ENCODE measurements around the gene TCEANC2.
"Not testable (repeated sequence)": the region's sequence is repeated elsewhere in the genome, so short reads cannot be mapped to it uniquely, and the experiment has no call there.

Gene TCEANC2

DNA sequence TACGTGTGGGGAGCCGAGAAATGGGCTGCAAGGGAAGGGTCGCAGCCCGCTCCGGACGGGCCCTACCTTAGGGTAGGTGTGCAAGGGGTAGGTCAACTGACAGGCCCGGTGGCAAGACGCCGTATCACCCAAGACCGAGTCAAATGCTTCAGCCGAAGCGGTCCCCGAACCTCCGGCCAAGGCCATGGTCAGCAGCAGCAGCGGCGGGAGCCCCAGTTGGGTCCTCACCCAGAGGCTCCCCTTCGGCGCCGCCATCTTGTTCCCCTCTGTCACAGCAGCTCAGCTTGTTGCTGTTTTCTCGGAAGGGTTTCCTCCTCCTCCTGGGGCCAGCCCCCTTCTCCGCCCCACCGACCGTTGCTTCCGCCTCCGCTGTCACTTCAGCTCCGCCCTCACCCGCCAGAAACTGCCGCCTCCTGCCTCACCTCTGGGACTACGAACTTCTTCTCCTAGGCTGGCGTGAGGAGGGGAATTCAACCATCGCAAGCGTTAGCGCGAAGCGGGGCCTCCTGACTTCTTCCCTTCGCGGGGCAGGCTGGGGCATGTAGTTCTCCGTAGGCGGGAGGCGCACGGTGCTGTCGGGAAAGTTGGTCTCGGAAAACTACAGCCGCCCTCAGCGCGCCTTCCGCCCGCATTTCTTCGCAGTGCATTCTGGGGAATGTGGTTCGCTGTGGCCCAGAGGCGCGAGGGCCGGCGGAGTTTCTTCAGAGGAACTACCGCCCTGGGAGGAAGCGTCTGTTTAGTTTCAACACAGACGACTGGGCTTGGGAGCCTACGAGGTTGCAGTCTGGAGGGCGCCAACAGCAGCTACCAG, at the start of gene TCEANC2, which contains the start of gene TMEM59:
TCEANC2 (plus strand) TSS at position 675 of the 811 bp plus-strand sequence. CDS start 815 bp downstream, outside the sequence.
TMEM59 (minus strand) TSS at position 271 of the 811 bp plus-strand sequence; CDS start at position 255, 16 bp downstream.
- DNase-seq: peak; percentile 99

DNA sequence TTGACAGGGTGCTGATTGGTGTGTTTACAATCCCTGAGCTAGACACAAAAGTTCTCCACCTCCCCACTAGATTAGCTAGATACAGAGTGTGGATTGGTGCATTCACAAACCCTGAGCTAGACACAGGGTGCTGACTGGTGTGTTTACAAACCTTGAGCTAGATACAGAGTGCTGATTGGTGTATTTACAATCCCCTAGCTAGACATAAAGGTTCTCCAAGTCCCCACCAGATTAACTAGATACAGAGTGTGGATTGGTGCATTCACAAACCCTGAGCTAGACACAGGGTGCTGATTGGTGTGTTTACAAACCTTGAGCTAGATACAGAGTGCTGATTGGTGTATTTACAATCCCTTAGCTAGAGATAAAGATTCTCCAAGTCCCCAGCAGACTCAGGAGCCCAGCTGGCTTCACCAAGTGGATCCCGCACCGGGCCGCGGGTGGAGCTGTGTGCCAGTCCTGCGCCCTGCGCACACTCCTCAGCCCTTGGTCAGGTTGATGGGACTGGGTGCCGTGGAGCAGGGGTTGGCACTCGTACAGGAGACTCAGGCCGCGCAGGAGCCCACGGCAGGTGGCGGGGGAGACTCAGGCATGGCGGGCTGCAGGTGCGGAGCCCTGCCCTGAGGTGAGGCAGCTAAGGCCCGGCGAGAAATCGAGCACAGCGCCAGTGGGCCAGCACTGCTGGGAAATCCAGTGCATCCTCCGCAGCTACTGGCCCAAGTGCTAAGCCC, 49.5 kb upstream of the TCEANC2 start:
- DNase-seq: not testable (repeated sequence)

DNA sequence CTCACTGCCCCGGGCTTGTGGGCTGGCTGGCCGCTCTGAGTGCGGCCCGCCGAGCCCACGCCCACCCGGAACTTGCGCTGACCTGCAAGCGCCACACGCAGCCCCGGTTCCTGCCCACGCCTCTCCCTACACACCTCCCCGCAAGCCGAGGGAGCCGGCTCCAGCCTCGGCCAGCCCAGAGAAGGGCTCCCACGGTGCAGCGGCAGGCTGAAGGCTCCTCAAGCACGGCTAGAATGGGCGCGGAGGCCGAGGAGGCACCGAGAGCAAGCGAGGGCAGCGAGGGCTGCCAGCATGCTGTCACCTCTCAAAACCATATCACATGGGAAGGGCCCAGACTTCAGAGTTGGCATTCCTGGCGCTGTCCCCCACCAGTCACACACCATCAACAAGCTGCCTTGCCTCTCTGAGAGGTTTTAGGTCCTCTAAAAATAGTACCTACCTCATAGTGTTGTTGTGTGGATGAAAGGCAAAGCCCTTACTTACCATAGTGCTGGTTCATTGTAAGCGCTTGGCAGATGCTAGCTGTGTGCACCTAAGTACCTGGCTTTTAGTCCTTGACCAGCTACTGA, 48.8 kb upstream of the TCEANC2 start:
- no peak for DNase-seq

DNA sequence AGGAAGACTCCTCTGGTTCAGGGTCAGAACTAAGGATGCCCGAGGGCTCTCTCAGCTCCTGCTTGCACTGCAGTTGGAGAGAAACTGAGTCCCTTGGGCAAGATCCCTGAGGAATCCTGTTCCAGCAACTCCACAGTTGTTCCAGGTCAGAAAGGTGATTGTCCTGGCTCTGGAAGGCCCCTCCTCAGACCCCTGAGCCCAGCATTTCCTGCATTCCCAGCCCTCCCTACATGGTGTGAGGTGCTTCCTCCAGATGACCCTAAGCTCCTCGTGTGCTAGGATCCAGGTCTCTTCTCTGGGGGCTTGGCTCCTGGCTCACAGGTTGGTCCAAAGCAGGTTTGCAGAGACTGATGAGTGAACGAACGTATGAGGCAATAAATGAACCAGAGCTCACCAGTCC, 46.9 kb upstream of the TCEANC2 start:
- no peak for DNase-seq

DNA sequence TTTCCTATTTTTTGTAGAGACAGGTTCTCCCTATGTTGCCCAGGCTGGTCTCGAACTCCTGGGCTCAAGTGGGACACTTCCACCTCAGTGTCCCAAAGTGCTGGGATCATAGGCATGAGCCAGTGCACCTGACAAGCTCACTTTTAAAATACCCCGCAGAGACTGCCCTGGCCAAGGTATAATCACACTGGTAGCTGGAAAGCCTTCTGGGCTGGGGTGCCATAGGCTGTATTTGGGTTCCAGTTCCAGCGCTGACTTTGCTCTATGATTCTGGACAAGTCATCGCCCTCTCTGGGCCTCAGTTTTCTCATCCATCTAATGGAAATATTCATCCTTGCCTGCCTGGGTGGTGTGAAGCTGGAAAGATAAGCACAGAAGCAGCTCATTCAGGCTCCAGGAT, 45.8 kb upstream of the TCEANC2 start:
- no peak for DNase-seq

DNA sequence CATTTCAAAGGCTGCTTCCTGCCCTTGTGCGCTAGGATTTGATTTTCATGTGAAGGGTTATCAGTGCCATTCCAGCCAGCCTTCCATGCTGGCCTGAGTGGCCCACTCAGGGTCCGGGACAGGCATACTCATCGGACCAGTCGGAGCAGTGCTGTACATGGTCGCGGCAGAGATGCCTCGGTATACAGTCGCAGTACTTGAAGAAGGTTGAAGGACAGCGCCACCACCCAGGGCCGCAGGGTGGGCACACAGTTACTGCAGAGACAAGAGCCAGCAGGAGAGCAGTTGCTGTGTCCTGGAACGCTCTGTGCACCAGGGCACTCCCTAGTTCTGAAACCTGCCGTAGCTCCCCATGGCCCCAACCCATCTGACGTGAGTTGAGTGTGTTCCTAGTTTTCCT, 44.5 kb upstream of the TCEANC2 start:
- no peak for DNase-seq

DNA sequence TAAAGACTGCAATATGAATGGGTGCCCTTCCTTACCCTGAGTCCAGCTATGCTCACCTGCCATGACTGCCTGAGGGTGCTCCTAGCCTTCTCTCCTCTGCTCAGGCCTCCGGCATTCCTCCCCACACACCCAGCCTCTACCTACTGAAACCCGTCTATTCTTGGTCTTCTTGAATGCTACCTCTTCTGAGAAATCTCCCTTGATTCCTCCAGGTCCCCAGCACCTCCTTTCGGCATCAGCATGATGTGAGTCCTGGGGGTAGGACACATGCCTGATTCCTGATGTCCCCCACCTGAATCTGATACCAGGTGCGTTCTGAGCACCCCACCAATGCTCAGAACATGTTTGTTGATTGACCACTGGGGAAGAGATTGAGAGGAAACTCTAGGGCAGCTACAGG, 44.0 kb upstream of the TCEANC2 start:
- no peak for DNase-seq

DNA sequence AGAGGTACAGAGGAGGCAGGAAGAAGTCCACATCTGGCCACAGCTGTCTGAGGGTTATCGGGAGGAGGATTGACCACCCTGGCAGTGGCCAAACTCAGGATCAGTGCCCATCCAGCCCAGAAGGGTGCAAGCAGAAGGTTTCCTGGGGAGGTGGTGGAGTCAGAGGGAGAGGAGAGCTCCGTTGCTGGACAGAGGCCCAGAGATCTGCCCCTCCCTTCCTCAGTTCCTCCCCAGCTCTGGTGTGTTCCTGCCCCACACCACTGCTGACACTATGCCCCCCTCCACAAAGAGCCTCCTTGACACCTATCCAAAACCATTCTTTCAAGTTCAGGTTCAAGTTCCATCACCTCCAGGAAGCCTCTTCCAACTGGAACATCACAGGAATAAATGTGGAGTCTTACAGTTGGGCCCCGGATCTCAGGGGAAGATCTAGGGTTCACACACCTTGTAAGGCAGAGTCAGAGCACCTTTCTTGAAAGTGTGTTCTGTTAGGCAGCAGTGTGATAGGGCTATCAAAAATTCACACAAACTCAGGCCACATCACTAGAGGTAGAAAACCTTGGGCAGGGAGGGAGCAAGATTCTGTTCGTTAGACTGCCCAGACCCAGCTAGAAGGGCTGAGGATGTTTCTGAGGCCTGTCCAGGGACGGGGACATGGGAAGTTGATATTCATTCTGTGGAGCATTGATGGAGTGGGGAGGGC, 42.8 kb upstream of the TCEANC2 start:
- no peak for DNase-seq

DNA sequence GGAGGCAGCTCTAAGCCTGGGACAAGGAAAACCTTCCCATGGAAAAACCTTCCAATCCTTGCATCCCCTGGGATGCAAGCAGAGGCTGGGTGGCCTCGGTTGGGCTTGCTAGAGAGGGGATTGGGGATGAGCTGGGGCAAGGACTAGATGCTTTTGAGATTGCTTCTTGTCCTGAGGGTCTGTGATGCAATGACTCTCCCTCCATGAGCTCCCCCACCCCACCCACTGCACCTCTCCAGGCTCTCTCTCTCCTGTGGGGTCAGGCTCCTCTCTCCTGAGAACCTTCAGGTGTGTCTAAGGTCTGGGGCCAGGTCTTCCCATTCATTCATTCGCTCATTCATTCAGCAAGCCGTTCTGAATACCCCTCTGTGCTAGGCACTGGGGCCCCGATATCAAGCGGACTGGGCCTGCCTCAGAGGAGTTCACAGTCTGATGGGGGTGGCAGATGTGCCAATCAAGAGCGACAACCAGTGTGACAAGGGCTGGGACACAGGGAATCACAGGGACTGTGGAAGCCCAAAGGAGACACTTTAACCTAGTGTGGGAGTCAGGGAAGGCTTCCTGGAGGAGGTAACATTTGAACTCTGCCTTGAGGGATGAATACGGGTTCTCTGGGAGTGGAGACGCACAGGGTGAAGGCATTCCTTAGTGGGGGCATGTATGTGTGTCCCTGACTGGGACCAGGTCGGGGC, 41.9 kb upstream of the TCEANC2 start:
- no peak for DNase-seq

DNA sequence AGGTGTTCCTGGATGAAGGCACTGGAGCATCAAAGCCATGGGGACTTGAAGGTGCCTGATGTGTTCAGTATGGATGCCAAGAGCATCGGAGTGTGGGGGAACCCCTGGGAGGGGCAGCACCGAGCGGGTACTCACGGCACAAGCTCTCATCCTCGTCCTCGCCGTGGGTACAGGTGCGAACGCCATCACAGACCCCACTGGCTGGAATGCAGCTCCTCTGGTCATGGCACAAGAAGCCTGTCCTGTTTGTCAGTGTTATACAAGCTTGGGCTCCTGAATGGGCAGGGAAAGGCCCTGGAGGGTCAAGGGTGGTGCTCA, 41.4 kb upstream of the TCEANC2 start:
- DNase-seq: no peak

DNA sequence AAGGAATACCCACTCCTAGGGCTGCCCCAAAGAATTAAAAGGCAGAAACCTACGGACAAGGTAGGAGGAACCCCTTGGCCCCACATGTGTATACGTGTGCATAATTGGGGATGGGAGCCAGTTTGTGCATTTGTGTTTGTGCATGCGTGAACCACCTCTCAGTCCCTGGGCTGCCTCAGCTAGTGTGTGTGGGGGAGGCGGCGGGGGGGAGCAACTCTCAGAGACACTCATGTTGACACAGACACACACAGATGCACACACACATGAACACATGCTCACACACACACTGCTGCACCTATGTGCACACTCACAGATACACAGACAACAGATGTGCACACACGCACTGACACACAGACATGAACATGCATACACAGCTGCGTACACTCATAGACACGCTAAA, 40.5 kb upstream of the TCEANC2 start:
- DNase-seq: no peak

DNA sequence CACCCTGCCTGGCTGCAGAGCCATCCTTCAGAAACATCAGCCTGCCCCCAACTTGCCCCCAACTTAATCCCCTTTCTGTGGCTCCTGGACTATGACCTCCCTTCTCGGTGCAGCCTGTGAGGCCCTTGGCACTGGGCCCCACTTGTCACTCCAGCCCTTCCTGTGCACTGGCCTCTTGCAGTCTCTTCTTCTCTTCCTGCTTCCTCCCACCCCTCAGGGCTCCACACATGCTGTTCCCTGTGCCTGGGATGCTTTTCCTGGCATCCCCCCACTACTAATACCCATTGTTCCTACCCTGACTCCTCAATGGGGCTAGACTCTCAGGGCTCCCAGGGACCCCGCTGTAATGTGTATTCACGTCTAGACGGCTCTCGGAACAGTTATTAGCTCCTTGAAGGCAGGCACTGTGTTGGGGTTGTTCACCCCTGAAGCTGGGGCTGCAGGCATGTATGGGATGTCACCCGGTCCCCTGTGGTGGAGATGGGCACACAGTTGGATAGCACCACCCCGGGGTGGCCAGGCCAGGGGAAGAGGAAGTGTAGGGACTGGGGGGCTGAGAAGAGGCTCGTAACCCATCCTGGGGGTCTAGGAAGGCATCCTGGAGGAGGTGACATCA, 39.9 kb upstream of the TCEANC2 start:
- DNase-seq: no peak

DNA sequence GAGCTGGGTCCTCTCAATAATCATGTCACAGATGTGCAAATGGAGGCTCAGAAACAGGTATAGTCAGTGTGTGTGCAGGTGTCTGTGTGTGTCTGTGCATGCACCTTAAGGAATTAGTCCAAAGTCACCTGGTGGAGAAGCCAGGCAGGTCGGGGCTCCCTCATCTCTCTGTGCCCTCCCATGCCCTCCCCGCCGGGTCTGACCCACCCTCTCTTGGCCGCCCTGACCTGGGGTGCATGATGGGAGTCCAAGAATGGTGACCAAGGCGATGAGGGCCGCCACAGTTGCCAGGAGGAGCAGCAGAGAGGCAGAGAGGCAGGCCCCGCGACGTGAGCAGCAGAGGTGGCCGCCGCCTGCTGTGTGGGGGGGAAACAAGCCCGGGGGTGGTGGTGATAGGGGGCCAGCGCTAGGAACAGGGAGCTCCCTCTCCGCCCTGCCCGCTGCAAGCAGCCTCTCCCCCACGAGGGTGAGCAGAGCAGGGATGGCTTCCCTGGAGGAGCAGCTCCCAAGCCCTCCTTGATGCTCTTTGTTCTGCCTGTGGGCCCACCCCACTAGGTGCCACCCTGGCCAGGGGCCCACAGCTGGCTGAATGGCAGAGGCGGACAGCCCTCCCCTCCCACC, 39.3 kb upstream of the TCEANC2 start:
- DNase-seq: no peak

DNA sequence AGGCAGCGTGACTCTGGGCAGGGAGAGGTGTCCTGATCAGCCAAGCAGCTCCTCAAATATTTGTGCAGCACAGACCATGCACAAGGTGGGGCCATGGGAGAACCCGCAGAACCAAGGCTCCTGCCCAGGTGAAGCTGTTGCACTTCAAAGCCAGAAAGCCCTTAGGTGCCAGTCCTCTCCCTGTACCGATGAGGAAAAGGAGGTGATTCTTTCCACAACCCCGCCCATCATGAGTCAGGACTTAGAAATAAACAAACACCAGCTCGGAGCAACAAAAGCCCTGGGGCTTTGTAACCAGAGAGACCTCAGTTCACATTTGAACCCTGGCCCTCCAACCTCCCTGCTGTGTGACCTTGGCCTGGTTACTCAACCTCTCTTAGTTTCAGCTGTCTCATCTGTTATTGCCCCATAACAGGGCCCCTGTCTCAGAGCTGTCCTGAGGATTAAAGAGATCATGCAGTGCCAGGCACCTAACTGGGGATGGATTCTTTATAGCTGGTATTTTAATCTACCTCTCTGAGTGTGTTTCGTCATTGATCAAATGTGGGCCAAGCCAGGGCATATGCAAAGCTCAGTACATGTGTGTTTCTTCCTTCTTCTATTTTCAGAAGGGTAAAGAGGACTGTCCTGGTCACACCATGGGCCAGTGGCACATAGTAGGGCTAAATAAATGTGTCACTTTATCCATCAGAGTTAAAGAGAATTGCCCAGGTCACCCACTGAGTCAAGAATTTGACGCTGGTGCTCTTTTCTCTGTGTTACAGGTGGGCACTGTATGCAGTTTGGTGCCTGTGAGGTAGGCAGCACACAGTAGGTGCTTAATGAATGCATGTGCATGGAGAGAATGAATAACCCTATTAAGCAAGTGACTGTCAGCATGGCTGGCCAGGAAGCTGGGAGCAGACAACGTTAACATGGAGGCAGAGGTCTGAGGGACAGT, 36.8 kb upstream of the TCEANC2 start:
- DNase-seq: no peak

DNA sequence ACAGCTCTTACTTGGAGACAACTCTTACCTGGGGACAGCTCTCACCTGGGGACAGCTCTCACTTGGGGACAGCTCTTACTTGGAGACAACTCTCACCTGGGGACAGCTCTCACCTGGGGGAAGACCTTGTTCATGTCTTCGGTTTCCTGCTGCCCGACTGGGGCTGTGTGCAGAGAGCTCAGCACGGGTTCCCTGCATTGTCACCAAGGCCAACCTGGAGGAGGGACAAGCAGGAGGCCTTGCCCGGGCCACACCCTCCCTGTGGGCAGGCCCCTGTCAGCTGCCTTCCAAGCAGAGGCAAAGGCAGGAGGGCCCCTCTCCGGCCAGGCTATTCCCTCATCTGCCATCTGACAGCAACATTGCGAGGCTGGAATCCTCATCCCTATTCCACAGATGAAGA, 35.4 kb upstream of the TCEANC2 start, which contains the start of gene LDLRAD1:
LDLRAD1 (minus strand) TSS at position 208 of the 400 bp plus-strand sequence; CDS start at position 134, 74 bp downstream.
- no peak for DNase-seq

DNA sequence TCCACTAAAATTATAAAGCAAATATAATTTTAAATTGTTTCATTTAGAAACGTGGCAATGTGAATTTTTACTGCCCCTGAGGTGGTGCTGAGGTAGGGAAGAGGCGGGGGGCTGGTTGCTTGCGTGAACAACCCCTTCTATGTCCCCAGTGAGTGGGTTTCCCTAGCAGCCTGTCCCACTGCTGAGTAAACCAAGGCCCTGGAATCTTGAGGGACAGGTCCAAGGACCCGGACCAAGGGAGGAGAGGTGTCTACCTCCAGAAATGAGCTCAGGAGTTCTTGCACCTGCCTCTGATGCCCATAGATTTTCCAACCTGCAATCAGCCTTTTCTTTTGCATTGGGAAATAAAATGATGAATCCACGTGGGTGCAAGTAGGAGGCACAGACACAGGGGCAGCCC, 34.8 kb upstream of the TCEANC2 start:
- no peak for DNase-seq

DNA sequence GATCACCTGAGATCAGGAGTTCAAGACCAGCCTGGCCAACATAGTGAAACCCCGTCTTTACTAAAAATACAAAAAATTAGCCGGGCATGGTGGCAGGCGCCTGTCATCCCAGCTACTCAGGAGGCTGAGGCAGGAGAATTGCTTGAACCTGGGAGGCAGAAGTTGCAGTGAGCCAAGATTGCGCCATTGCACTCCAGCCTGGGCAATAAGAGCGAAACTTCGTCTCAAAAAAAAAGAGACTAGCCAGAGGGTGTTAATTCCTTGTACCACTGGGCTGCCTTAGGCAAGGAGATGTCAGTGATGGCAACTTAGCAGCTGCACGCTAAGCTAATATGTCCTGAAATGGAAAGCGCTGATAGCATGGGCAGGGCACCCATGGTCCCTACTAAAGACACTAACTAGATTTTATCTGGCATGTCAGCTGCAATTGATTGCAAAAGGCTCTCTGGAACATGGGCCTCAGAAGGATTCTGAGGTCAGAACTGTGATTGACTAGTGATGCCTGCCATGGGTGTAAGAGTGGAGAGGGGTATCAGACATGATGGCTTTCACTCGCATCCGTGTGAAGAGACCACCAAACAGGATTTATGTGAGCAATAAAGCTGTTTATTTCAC, 33.7 kb upstream of the TCEANC2 start:
- not testable (repeated sequence) for DNase-seq

DNA sequence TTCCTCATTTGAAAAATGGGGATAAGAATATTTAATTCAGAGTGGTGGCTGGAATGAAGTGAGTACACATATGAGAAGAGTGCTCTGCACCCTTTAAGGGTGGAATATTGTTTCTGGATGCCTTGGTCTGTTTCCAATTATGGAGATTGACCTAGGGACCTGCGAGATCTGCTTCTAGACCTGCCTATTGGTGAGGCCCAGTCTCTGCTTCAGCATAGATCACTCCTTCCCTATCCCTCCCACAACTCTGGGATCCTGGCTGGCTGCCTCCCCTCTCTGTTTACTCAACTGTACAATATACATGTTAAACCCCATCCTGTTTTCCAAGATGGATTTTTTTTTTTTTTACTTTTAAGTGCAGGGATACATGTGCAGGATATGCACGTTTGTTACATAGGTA, 29.1 kb upstream of the TCEANC2 start:
- DNase-seq: no peak

DNA sequence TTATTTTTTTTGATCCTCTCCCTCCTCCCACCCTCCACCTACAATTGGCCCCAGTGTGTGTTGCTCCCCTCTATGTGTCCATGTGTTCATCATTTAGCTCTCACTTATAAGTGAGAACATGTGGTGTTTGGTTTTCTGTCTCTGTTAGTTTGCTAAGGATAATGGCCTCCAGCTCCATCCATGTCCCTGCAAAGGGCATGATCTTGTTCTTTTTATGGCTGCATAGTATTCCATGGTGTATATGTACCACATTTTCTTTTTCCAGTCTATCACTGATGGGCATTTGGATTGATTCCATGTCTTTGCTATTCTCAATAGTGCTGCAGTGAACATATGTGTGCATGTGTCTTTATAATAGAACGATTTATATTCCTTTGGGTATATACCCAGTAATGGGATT, 28.6 kb upstream of the TCEANC2 start:
- DNase-seq: not testable (repeated sequence)

DNA sequence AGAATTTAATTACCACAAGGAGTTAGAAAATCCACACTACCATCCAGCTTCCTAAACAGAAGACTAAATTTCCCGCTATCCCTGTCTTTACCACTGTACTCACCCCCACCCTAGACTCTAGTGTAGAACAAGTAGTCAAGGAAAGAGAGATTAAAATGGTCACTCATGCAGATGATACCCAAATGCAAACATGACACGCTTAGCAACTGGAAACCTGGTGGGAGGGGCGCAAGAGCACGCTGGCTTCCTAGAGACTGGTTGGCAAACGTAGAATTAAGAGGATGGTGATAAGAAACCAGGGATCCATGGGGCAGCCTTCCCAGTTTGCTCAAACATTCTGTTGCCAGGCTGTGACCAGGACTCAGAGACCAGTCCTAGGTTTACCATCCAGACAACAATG, 25.6 kb upstream of the TCEANC2 start:
- DNase-seq: no peak

Measured in suppressor macrophage treated with lipopolysaccharide for 4 hours (primary cell).